ENCODE measurements around the gene RASSF5.

GRCh38 chr1:206635978-206636345 is 128.6 kb downstream of the RASSF5 start:
- TF ChIP-seq GATA2 (IDR thresholded peaks at IDR 0.05; ENCODE audit: low read depth, low read length) (no peak), GATA3 (IDR thresholded peaks at IDR 0.05; ENCODE audit: low read depth, low read length) (no peak)

Data from SH-SY5Y (cell line).